GM06990 (cell line): ENCODE data around the gene CYB561D2.

Experiments used
- DNase-seq: peaks from one replicate; pipeline ENCODE4 v3.0.0-alpha.2; 2011; ENCODE audit not compliant: insufficient read length; ENCODE audit errors: extremely low read depth
- H3K27me3 ChIP-seq: replicated peaks from 2 replicates; pipeline ENCODE4 v1.6.0; 2011; ENCODE audit warnings: low read length; ENCODE audit not compliant: control insufficient read depth, insufficient read depth
- H3K36me3 ChIP-seq: 2 replicates; pipeline ENCODE4 v1.5.1; 2011; ENCODE audit warnings: low read length; ENCODE audit not compliant: control insufficient read depth, insufficient read depth
- H3K4me3 ChIP-seq: replicated peaks from 2 replicates; pipeline ENCODE4 v1.5.1; 2011; ENCODE audit warnings: low read depth, mild to moderate bottlenecking, control low read depth, low read length
- TF ChIP-seq, protein P1 (sequence below): IDR thresholded peaks from 2 replicates; pipeline ENCODE4 v1.5.1; 2011; ENCODE audit warnings: low read length, control low read depth, mild to moderate bottlenecking, inconsistent platforms; ENCODE audit not compliant: insufficient read depth, poor library complexity, severe bottlenecking

The CYB561D2 gene

DNA sequence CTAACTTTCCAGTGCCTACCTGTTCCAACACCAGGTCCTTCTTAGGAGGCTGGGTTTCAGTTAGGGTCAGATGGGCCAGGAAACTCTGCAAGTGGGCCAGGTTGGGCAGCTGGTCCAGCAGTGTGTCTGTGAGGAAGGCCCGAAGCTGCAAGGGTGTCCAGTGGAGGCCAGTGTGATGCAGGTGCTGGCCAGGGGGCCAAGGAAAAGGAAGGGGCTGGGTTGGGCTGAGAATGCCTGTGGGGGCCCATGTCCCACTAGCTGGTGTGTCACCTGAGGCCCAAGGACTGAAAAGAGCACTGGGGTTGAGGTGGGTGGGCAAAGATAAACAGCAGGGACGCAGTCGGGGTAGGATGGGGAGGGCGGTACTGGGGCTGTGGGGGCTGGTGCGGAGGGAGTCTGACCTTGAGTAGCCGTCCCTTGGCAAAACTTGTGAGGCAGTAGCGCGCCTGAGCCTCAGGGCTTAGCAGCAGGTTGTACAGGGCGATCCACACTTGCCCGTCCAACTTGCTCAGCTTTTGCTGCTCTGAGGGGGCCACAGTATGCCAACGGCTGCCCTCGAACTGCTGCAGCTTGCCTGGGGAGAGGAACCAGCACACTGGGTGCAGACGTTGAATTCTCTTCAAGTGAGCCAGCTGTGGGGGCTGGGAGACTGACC lies 8.5 kb upstream of the CYB561D2 start:
- Histone ChIP-seq H3K4me3 (no peak overlapping the region), H3K36me3 (no peaks in the 10 kb centered on the region), H3K27me3 (no peaks in the 10 kb centered on the region)
- TF ChIP-seq, protein P1, sequence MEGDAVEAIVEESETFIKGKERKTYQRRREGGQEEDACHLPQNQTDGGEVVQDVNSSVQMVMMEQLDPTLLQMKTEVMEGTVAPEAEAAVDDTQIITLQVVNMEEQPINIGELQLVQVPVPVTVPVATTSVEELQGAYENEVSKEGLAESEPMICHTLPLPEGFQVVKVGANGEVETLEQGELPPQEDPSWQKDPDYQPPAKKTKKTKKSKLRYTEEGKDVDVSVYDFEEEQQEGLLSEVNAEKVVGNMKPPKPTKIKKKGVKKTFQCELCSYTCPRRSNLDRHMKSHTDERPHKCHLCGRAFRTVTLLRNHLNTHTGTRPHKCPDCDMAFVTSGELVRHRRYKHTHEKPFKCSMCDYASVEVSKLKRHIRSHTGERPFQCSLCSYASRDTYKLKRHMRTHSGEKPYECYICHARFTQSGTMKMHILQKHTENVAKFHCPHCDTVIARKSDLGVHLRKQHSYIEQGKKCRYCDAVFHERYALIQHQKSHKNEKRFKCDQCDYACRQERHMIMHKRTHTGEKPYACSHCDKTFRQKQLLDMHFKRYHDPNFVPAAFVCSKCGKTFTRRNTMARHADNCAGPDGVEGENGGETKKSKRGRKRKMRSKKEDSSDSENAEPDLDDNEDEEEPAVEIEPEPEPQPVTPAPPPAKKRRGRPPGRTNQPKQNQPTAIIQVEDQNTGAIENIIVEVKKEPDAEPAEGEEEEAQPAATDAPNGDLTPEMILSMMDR, result no peak
- no peak for DNase-seq

DNA sequence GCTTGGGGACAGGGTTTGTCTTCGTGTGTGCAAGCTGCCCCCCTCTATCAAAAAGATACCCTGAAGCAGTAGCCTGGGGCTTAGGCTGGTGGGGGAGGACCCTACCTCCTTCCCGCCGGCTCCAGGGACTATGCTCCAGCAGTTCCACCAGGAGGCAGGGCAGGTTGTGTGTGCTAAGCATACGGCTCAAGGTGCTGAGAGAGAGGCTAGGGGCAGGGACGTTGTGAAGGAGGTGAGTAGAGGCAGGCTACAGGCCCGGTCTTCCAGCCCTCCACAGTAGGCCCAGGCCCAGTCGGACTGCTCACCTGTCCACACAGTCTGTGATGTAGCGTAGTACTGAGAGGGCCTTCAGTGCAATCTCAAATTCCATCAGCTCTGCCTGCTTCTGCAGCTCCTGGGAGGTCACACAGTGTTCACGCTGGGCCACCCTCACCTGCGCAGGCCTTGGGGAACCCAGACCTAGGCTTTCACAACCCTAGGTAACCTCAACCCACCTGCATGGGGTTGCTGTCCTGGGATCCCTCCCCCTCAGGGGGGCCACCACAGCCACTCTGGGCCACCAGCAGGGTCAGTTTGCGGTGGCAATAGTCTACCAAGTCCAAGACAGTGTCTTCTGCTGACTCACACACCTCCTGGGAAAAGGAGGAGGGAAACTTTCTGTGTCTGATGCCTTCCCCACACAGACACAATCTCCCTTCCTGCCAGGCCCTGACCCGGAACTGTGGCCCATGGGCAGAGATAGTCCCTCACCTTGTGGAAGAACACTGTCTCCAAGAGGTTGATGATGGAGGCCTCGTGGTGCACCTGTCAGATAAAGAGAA lies 7.6 kb upstream of the CYB561D2 start:
- TF ChIP-seq, protein P1, result no peak
- DNase-seq, result no peak
- H3K36me3 ChIP-seq, result peaks cover 6% of the 10 kb centered on the region
- H3K4me3 ChIP-seq, result no peak overlapping the region
- no peaks in the 10 kb centered on the region for H3K27me3 ChIP-seq

DNA sequence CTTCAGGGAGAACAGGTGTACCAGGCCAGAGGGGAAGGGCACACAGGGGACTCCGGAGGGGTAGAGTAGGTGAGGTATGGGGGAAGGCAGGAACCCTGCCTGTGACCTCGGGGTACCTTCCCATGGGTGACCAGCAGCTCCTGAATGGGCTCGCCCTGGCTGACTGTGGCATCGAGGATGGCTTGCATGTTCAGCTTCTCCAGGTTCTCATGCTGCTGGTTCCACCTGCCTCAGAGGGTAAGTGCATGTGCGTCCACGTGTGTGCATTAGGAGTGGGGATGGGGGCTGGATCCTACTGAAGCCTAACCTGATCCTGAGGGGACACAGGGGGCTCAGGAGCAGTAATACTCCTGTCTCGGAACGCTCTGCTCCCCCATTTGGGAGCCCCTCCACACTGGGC lies 5.7 kb upstream of the CYB561D2 start:
- TF ChIP-seq, protein P1, result no peak

DNA sequence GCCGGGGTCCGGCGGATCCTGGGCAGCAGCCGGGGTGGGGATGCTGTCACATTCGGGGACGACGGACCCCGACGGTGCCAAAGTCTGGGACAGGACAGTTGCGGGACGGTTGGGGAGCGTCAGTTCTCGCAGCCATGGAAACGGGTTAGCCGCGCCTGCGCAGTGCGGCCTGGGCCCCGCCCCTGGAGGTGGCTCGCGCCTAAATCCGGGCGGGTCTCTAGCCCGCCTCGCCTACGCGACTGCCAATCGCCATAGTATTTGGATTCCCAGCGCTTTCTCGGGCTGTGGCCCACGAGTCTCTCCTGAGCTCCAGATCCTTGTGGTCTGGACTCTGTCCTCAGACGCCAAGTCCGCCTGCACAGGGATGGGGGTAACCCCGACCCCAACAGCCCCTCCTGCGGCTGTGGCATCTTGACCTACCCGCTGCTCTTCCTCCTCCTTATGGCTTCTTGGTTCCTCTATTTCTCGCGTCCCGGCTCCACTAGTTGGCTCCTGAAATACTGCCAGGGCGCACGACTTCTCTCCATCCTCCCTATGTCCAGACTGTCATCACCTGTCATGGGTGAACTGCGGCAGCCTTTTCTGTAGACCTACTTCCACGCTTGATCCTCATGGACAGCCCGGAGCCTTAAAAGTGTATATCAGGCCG lies 5.0 kb upstream of the CYB561D2 start, which contains the start of gene ZMYND10:
TSS of gene ZMYND10 (minus strand) at position 147 of the 649 bp plus-strand sequence. CDS start 153 bp downstream, outside the sequence.
- DNase-seq, result peak; percentile 79
- H3K27me3 ChIP-seq, result no peaks in the 10 kb centered on the region
- TF ChIP-seq, protein P1, result no peak

More for the DNA sequence above, 5.7 kb upstream of the CYB561D2 start:
- no peak overlapping the region for H3K4me3 ChIP-seq
- peaks cover 11% of the 10 kb centered on the region for H3K36me3 ChIP-seq
- no peaks in the 10 kb centered on the region for H3K27me3 ChIP-seq
- DNase-seq, result no peak

DNA sequence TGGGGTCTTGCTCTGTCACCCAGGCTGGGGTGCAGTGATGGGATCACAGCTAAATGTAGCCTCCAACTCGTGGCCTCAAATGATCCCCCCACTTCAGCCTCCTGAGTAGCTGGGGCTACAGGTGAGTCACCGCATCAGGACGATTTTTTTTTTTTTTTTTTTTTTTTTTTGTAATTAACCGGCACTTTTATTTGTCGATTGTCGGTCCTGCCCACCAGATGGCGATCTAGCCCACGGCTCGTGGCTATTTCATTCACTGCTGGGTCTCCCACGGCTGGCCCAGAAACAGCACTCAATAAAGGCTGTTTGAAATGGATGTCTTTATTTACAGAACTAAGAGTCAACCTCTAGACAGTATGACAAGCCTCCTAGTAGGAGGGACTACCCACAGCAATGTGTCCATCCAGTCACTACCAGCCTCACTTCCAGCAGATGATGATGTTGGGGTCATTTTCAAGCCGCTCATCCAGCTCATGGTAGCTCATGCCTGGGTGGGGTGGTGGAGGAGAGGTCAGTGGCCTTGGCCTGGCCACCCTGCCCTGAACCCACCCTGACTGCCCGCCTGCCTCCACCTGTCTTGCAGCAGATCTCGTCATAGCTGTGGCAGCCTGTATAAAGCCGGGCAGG lies 3.4 kb upstream of the CYB561D2 start:
- Histone ChIP-seq H3K36me3 (peaks cover 11% of the 10 kb centered on the region), H3K27me3 (no peaks in the 10 kb centered on the region), H3K4me3 (no peak overlapping the region)
- TF ChIP-seq, protein P1, result peak; percentile 66
- no peak for DNase-seq

More for the DNA sequence above, 5.0 kb upstream of the CYB561D2 start, which contains the start of gene ZMYND10:
- H3K36me3 ChIP-seq, result peaks cover 11% of the 10 kb centered on the region
- peak within 1 kb of the TSS; percentile 46 for H3K4me3 ChIP-seq
